GM18519 (cell line): ENCODE data around the gene TMEFF2.
"Not testable (repeated sequence)": the region's sequence is repeated elsewhere in the genome, so short reads cannot be mapped to it uniquely, and the experiment has no call there.

Experiments
- ATAC-seq: cut with Tn5 transposase; IDR thresholded peaks from one replicate; pipeline ENCODE4 v1.9.1; 2021; ENCODE audit warnings: mild to moderate bottlenecking, moderate library complexity; ENCODE audit not compliant: unreplicated experiment, low FRiP score

The TMEFF2 gene

GRCh38 chr2:192132604-192133003 lies 62.1 kb downstream of the TMEFF2 start:
- ATAC-seq, result not testable (repeated sequence)

- not testable (repeated sequence) for ATAC-seq
Measured at GRCh38 chr2:192130312-192130711, 64.4 kb downstream of the TMEFF2 start.

- no peak for ATAC-seq
Measured at GRCh38 chr2:192128655-192129054, 66.1 kb downstream of the TMEFF2 start.

GRCh38 chr2:192127434-192127833 lies 67.3 kb downstream of the TMEFF2 start:
- ATAC-seq, result no peak

- ATAC-seq, result no peak
Measured at GRCh38 chr2:192126912-192127311, 67.8 kb downstream of the TMEFF2 start.

GRCh38 chr2:192126426-192126825 lies 68.3 kb downstream of the TMEFF2 start:
- no peak for ATAC-seq

GRCh38 chr2:192124571-192124970 lies 70.2 kb downstream of the TMEFF2 start:
- no peak for ATAC-seq

GRCh38 chr2:192123847-192124246 lies 70.9 kb downstream of the TMEFF2 start:
- ATAC-seq, result no peak

GRCh38 chr2:192122946-192123345 lies 71.8 kb downstream of the TMEFF2 start:
- ATAC-seq, result no peak

GRCh38 chr2:192122141-192122540 lies 72.6 kb downstream of the TMEFF2 start:
- no peak for ATAC-seq

GRCh38 chr2:192119536-192119935 lies 75.2 kb downstream of the TMEFF2 start:
- ATAC-seq, result no peak

- no peak for ATAC-seq
Measured at GRCh38 chr2:192117705-192118104, 77.0 kb downstream of the TMEFF2 start.

- ATAC-seq, result not testable (repeated sequence)
Measured at GRCh38 chr2:192111536-192111935, 83.2 kb downstream of the TMEFF2 start.

- no peak for ATAC-seq
Measured at GRCh38 chr2:192099742-192100141, 95.0 kb downstream of the TMEFF2 start.

GRCh38 chr2:192098814-192099491 lies 95.8 kb downstream of the TMEFF2 start:
- no peak for ATAC-seq

- ATAC-seq, result no peak
Measured at GRCh38 chr2:192091476-192091875, 103.3 kb downstream of the TMEFF2 start.

- no peak for ATAC-seq
Measured at GRCh38 chr2:192090911-192091310, 103.8 kb downstream of the TMEFF2 start.

GRCh38 chr2:192087398-192087958 lies 107.3 kb downstream of the TMEFF2 start:
- ATAC-seq, result no peak

GRCh38 chr2:192082121-192082520 lies 112.6 kb downstream of the TMEFF2 start:
- ATAC-seq, result no peak

- ATAC-seq, result not testable (repeated sequence)
Measured at GRCh38 chr2:192080096-192080495, 114.6 kb downstream of the TMEFF2 start.

GRCh38 chr2:192073878-192074277 lies 120.9 kb downstream of the TMEFF2 start:
- ATAC-seq, result no peak

- no peak for ATAC-seq
Measured at GRCh38 chr2:192072778-192073177, 122.0 kb downstream of the TMEFF2 start.
